GM12891 (cell line): Measurements from ENCODE around the gene S100PBP.

Source experiments
- POLR2AphosphoS5 ChIP-seq: IDR thresholded peaks from 2 replicates; pipeline ENCODE4 v1.6.1; 2011; ENCODE audit warnings: low read depth, low read length, control low read depth
- TAF1 ChIP-seq: IDR thresholded peaks from 2 replicates; pipeline ENCODE4 v1.6.1; 2011; ENCODE audit warnings: low read depth, low read length, control low read depth

- no peak for TF ChIP-seq TAF1
- no peak for TF ChIP-seq POLR2AphosphoS5
Observed at GRCh38 chr1:32892368-32893197, 75.1 kb downstream of the S100PBP start.
